ENCODE data around the gene ASPHD1. TPM values are rescaled to one million over a fixed set of nuclear protein-coding genes. Genes with fewer than 3 reads are reported as not detected.

Gene ASPHD1
- total RNA-seq, 2 donors from 2014 or later, result 0.27 TPM; not detected in 1

- ATAC-seq (ENCODE audit: insufficient number of reproducible peaks, low FRiP score, low read depth), result no peak
- peaks cover 5 to 11% of the 10 kb centered on the region in 2 donors for H3K4me1 ChIP-seq (ENCODE audit: control insufficient read depth in 1 of 2, low read depth in 2 of 2)
- H3K27ac ChIP-seq, result no peak overlapping the region
- TF ChIP-seq, protein P1, sequence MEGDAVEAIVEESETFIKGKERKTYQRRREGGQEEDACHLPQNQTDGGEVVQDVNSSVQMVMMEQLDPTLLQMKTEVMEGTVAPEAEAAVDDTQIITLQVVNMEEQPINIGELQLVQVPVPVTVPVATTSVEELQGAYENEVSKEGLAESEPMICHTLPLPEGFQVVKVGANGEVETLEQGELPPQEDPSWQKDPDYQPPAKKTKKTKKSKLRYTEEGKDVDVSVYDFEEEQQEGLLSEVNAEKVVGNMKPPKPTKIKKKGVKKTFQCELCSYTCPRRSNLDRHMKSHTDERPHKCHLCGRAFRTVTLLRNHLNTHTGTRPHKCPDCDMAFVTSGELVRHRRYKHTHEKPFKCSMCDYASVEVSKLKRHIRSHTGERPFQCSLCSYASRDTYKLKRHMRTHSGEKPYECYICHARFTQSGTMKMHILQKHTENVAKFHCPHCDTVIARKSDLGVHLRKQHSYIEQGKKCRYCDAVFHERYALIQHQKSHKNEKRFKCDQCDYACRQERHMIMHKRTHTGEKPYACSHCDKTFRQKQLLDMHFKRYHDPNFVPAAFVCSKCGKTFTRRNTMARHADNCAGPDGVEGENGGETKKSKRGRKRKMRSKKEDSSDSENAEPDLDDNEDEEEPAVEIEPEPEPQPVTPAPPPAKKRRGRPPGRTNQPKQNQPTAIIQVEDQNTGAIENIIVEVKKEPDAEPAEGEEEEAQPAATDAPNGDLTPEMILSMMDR (IDR thresholded peaks at IDR 0.05), result no peak
- peaks cover 11% of the 10 kb centered on the region for H3K27me3 ChIP-seq (replicated peaks; ENCODE audit: insufficient read depth)
- no peaks in the 10 kb centered on the region for H3K9me3 ChIP-seq
- no peaks in the 10 kb centered on the region for H3K36me3 ChIP-seq
- no peak for DNase-seq (ENCODE audit: low spot score)
- H3K4me3 ChIP-seq, result no peak overlapping the region
These were observed 2.0 kb upstream of the ASPHD1 start for GRCh38 chr16:29898135-29898803.

DNA sequence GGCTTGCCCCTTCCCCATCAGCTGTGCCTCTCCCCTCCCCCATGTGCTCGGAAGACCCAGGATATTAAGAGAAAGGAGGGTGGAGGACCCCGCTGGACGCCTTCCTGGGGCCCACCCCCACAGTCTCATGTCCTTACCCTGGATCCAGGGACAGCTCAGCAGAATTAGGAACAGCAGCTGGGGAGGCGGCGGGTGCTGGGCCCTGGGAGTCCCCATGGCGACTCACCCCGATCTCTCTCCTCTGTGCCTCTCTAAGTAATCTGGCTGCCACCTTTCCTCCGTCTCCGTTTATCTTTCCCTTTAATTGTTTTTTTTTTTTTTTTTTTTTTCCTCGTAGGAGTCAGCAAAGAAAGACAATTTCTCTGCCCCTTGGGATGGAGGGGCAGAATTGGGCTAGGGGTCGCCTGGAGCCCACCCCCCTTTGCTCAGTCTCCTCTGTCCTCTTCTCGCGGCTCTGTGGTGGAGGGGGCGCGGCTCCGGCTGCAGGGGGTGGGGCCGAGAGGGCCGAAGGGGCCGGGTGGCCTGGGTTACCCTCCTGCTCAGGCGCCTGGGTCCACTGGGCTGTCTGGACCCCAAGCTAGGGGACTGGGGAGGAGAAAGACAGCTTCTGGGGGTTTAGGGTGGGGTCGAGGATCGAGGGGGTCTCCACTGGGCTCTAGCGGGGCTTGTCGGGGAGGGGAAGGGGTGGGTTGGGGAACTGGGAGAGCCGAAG is 1.3 kb upstream of the ASPHD1 start:
- H3K9me3 ChIP-seq, result no peaks in the 10 kb centered on the region
- TF ChIP-seq, protein P1 (IDR thresholded peaks at IDR 0.05), result no peak
- H3K27me3 ChIP-seq (replicated peaks; ENCODE audit: insufficient read depth), result peaks cover 11% of the 10 kb centered on the region
- H3K27ac ChIP-seq, result no peak overlapping the region
- peaks cover 5 to 11% of the 10 kb centered on the region in 2 donors for H3K4me1 ChIP-seq (ENCODE audit: control insufficient read depth in 1 of 2, low read depth in 2 of 2)
- H3K36me3 ChIP-seq, result no peaks in the 10 kb centered on the region
- peak overlapping the region; percentile 71 for H3K4me3 ChIP-seq
- ATAC-seq (ENCODE audit: insufficient number of reproducible peaks, low FRiP score, low read depth), result no peak
- no peak for DNase-seq (ENCODE audit: low spot score)

- DNase-seq (ENCODE audit: low spot score) (no peak), ATAC-seq (ENCODE audit: insufficient number of reproducible peaks, low FRiP score, low read depth) (peak; percentile 38)
- Histone ChIP-seq H3K4me3 (peak within 1 kb of the TSS; percentile 71), H3K27me3 (replicated peaks; ENCODE audit: insufficient read depth) (peaks cover 11% of the 10 kb centered on the region), H3K27ac (no peak within 1 kb of the TSS), H3K4me1 (ENCODE audit: control insufficient read depth in 1 of 2, low read depth in 2 of 2) (peaks cover 5 to 11% of the 10 kb centered on the region in 2 donors), H3K9me3 (no peaks in the 10 kb centered on the region), H3K36me3 (no peaks in the 10 kb centered on the region)
- TF ChIP-seq, protein P1 (IDR thresholded peaks at IDR 0.05), result no peak
These were observed 679 bp upstream of the ASPHD1 start, which contains the start of gene SEZ6L2 for GRCh38 chr16:29899516-29900101. Gene SEZ6L2, minus strand, starts transcription at chr16:29899550. Its CDS starts 531 bp downstream, at chr16:29899019.

GRCh38 chr16:29900888-29901606 is 759 bp downstream of the ASPHD1 start:
- Histone ChIP-seq H3K27ac (no peak overlapping the region), H3K27me3 (replicated peaks; ENCODE audit: insufficient read depth) (peaks cover 11% of the 10 kb centered on the region), H3K4me3 (peak overlapping the region; percentile 71), H3K9me3 (no peaks in the 10 kb centered on the region), H3K4me1 (ENCODE audit: control insufficient read depth in 1 of 2, low read depth in 2 of 2) (peaks cover 5 to 11% of the 10 kb centered on the region in 2 donors), H3K36me3 (no peaks in the 10 kb centered on the region)
- DNase-seq (ENCODE audit: low spot score) (no peak), ATAC-seq (ENCODE audit: insufficient number of reproducible peaks, low FRiP score, low read depth) (no peak)
- TF ChIP-seq, protein P1 (IDR thresholded peaks at IDR 0.05), result no peak

GRCh38 chr16:29901607-29901945 is 1.3 kb downstream of the ASPHD1 start:
- no peaks in the 10 kb centered on the region for H3K36me3 ChIP-seq
- TF ChIP-seq, protein P1 (IDR thresholded peaks at IDR 0.05), result no peak
- H3K4me3 ChIP-seq, result no peak overlapping the region
- H3K27ac ChIP-seq, result no peak overlapping the region
- DNase-seq (ENCODE audit: low spot score) (no peak), ATAC-seq (ENCODE audit: insufficient number of reproducible peaks, low FRiP score, low read depth) (no peak)
- peaks cover 11% of the 10 kb centered on the region for H3K27me3 ChIP-seq (replicated peaks; ENCODE audit: insufficient read depth)
- no peaks in the 10 kb centered on the region for H3K9me3 ChIP-seq
- H3K4me1 ChIP-seq (ENCODE audit: control insufficient read depth in 1 of 2, low read depth in 2 of 2), result peaks cover 5 to 11% of the 10 kb centered on the region in 2 donors

Data from thoracic aorta (tissue), 2 donors.